LoVo (cell line): ENCODE measurements around the gene DIAPH1.

ENCODE experiments used
- DNase-seq: peaks from one replicate; pipeline ENCODE4 v3.0.0-alpha.2; 2016; ENCODE audit warnings: low spot score

The DIAPH1 gene

DNA sequence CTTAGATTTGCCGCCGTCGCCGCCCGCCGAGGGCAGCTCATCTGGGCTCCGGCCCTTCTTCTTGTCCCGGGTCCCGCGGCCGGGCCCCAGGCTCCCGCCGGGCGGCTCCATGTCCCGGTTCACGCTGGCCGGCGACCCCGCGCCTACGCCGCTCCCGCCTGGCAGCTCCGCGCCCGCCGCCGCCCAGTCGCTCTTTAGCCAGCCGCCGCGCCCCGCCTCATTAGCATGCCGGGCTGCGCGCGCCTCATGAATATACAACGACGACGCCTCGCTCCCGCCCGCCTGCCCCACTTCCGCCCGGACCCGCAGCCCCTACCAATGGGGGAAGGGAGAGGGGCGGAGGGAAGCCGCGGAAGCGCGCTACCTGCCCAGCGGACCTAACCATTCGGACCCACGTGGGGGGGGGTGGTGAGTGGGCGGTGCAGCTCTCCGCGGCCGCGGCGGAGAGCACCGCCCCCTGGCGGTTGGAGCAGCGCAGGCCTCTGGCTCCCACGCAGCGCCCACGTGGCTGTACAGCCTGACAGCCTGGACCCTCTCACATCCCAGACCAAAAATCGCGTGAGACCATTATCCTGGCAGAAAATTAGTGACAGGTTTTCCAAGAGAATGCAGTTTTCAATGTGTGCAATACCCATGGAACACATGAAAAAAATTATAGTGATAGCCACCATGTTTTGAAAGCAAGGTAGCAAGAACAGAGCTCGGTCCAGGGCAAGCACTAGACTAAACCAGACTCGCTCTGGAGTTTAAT lies at the start of gene DIAPH1:
DIAPH1 (minus strand) TSS at position 197 of the 751 bp plus-strand sequence; CDS start at position 111, 86 bp downstream.
- peak; percentile 96 for DNase-seq

DNA sequence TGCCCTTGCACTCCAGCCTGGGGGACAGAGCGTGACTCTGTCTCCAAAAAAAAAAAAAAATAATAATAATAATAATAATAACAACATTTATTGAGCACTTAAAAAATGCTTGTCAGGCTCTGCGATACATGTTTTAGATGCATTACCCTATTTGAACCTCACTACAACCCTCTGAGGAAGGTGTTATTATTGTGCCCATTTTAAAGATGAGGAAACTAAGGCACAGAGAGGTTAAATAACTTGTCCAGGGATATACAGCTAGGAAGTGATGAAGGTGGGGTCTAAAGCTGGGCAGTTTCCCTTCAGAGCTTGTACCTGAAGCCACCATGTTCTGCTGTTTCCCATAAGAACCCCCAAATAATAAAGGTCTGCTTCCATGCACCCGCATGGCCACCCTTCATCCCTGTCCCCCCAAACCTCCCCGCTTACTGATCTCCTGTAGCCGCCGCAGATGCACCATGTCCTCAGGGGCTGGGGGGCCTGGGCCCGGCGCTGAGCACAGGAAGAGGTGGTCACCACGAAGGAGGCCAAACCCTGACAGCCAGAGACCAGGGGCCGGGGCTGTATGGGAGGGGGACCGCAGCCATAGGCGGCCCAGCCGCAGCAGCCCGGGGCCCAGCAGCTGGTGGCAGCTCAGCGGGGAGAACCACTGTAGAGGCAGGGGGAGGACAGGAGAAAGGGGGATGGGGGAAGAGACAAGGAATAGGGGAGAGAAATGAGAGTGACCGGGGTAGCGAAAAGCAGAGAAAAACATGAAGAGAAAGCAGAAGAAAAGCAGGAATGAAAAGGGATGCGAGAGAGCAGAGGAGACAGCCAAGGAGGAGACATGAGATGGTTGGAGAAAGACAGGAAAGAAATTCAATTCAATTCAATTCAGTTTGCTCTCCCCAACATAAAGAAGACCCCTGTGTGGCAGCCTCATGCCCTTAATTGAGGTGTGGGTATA lies 47.5 kb upstream of the DIAPH1 start:
- no peak for DNase-seq

DNA sequence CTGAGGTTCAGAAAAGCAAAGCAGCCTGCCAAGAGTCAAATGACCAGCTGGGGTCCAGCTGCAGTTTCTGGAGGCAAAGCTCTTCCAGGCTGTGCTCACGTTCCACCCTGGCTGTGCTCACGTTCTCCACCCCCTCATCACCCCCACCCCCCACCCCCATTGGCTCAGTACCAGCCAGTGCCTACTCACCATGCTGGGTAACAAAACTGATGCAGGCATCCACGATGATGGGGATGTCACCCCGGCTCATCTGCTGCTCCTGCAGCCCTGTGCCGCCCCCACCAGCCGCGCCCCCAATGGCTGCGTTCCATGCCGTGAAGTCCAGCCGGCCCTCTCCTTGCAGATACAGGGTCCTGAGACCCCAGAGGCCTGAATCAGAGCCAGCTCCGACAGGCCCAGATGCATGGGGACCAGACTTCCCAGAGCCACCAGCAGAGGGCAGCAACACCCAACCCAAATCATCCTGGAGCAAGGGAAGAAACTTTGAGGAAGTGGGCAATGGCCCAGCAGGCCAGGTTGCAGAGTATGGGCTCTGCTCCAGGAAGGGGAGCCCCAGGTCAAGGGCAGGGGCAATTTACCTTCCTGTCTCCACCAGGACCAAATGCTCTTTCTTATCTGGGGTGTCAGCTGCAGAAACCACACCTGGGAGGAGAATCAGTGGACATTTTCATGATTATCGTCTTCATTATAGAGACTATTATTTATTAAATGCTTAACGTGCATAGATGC lies 46.1 kb upstream of the DIAPH1 start:
- DNase-seq: peak; percentile 70

DNA sequence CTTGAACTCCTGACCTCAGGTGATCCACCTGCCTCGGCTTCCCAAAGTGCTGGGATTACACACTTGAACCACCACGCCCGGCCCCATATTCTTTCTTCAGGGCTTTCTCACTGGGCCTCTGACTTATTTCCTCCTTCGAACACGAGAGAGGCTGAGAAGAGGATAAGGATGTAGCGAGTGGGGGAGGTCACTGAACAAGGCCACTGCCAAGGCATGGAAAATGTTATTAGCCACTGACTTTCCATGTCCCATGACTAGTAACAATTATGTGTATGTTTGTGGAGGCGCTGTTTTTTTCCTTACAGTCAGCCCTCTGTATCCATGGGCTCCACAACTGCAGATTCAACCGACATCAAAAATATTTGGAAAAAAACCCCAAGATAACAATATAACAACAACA lies 44.7 kb upstream of the DIAPH1 start:
- DNase-seq: no peak

DNA sequence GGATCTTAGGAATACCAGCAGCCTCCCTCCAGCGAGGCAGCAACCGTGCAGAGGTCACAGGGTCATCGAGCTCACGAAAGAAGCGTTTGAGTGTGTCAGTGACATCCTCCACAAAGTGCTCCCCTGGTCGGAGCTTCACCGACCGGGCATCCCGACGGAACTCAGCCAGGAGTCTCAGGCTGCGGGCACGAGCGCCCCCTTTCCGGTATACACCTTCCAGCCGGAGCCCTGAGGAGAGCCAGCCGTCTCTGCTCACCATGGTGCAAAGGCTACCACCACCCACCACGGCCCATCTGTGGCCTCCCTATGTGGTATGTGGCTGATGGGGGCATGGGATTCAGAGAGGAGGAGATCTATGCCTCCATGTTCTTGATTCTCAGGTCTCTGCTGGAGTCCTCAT lies 43.2 kb upstream of the DIAPH1 start:
- no peak for DNase-seq

DNA sequence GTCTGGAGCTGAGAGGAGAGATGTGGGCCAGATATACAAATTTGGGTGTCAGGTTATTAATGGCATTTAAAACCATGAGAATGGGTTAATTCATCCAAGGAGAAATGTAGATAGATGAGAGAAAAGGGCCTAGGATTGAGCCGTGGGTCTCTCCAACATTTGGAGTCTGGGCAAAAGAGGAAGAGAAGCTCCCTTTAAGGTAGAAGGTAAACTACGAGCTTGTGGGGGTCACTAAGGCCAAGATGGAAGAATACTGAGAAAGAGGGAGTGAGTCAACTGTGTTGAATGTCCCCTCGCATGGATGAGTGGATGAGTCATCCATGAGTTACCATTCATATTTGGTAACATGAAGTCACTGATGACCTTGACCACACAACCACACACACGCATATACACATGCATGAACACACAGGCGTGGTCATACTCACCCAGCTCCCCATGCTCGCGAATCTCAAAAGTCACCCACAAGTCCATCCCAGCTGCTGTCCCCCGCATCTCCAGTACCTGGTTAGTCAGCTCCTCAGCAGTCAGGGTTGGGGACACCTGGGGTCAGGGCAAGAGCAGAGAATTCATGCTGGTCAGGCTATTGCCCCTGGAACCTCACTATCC lies 39.2 kb upstream of the DIAPH1 start:
- no peak for DNase-seq

DNA sequence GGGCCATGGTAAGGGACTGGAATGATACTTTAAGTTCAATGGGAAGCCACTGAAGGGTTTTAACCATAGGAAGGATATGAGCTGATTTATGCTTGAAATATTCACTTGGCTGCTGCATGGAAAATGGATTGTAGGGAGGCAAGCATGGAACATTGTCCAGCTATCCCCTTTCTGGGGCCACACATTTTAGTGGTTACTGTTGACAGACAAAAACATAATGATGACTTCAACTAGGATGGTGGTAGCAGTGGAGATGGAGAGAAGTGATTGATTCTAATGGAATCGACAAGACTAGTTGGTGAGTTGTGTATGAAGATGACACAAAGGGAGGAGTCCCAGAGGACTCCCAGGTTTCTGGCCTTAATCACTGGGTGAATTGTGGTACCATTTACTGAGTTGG lies 38.6 kb upstream of the DIAPH1 start:
- no peak for DNase-seq

DNA sequence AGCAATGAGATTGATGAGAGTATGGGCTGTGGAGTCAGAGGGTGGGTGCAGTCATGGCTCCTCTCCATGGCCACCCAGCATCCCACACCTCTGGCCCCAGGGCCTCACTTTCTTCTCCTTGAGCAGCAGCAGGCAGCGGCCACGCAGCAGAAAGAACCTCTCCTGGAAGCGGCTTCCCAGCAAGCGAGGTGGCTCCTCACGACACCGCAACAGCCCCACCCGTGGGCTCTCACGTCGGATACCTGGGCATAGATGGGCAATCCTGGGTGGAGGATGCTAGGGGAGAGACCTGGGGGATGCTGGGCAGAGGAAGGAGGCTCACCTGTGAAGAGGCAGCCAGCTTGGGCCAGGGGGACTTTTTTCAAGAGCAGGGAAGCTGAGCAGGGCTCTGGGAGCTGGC lies 37.6 kb upstream of the DIAPH1 start:
- DNase-seq: no peak

DNA sequence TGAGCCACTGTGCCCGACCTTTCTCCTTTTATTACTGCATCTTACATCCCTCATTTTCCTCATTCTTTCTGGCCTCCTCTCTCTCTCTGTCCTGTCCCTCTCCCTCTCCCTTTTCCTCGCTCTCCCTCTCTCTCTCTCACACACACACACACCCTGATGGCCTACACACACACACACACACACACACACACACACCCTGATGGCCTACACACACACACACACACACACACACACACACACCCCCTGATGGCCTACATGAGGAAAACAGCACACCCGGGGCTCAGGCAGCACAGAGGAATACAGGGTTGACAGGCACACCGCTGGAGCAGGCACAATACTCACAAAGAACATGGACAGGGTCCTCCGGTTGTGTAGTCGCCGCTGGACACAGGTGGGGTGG lies 36.2 kb upstream of the DIAPH1 start:
- DNase-seq: no peak

DNA sequence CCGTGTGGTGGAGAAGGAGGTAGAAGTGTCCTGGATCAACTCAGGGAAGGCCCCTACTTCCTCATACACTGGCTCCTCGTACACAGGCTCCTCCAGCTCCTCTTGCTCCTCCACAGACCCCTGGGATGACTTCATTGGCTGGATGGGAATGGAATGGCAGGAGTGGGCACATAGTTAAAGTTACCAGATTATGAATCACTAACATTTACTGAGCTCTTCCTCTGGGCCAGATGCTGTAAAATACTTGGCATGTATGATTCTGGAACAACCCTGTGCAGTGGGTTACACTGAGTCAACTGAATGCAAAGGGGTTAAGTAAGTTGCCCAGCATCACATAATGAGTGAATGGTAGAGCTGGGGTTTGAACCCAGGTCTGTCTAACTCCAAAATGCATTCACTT lies 35.5 kb upstream of the DIAPH1 start:
- DNase-seq: peak; percentile 20

DNA sequence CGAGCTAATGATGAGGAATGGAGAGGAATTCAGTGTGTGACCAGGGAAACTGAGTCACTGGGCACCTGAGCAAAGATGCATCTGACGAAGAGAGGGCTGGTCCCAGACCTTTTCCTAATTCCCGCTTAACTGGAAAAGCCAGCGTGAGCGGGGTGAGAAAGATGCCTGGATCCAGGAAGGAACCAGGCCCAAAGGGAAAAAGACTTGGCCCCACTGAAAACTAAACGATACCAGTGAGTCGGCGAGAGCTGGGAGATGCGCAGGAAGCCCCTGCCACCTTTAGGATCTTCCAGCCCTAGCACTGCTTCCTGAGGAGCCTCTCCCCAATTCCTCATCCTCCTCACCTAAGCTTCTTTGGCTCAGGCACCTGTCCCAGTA lies 32.9 kb upstream of the DIAPH1 start:
- no peak for DNase-seq

DNA sequence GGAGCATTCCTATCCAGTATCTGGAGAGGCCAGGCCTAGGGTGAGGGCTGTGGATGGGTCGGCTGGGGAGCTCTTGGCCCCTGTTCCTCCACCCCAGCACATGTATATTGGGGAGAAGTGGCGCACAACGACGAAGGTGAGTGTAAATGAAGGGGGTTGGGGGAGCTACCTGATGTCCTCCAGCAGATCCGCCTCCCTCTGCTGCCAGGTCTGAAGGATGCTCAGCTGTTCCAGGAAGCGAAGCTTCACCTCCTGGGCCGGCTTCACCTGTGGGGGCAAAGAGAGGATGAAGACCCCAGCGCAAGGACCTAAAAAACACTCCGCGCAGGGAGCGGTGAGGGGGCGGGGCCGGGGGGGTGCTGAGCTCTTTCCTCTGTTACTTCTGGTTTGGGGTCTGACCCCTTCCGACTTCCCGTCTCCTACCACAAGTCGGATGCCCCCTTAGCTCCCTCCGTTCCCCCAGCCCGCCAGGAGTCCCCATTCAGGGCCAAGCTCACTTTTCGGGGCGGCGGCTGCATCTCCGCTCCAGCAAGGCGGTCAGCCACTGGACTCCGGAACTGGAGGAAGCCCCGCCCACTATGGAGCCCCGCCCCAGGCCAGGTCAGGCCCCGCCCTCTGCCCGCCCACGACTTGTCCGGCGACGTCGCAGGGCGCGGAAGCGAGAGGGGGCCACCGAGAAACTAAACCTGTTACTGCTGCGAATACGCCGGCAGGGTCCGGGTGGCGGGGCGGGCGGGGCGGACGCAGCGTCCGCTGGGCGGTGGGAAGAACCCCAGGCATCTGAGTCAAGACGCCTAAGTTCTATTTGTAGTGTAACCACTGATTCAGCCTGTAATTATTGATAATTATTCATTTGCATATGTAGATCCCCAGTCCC lies 32.3 kb upstream of the DIAPH1 start, which contains the start of gene FCHSD1:
FCHSD1 (minus strand) TSS at position 568 of the 877 bp plus-strand sequence; CDS start at position 518, 50 bp downstream.
- DNase-seq: peak; percentile 91

DNA sequence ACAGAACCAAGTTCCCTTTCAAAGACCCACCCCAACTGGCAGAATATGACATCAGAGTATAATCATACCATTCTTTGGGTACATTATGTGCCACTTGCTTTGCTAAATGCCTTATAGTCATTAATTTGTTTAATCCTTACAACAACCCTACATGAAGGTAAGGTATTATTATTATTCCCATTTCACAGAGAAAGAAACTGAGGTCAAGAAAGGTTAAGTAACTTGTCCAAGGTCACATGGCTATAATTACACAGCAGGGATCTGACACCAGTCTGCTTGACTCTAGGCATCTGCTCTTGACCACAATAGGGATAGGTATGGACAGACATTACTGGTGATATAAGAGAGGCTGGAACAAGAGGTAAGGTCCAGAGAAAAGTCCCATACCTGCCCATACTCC lies 31.2 kb upstream of the DIAPH1 start:
- no peak for DNase-seq

DNA sequence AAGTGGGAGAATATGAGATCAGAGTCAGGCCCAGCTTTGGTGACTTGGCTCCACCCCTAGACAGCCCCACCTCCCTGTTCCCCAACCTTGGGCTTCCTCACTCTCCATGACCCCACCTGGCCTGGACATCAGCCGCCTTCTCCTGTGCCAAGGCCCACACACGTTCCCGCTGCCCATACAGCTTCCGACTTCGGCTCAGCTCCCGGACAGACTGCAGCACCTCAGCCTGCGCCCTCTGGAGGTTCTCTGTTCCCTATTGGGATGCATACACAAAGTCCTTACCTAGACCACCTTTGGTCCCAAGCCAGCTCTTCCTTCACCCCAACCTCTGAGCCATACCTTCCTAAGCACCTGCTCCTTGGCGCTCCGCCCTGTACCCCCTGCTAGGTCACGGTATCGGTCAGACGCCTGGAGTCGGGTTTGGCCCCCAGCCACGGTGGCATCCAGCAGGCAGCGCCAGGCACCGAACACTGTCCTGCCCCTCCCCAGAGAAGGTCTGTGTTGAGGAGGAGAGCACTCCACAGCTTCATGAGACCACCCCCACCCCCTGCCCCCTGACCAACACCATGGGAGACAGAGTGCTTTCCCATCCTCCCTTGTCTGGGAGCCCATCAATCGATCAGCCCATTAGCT lies 30.4 kb upstream of the DIAPH1 start:
- no peak for DNase-seq

DNA sequence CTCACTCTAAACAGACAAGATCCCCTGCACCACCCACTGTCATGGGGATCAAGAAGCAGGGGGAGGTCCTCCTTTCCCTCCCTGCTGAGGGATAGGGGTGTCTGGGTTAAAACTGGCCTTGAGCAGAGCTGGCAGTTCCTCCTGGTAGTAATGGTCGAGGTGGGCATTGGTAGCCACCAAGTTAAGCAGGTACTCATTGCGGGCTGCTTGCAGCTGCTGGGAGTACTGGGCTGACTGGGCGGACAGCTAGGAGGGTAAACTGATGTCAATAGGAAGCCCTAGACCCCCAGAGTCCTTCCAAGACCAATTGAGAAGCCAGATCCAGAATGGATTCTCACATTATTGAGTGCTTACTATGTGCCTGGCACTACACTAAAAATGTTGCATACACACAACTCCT lies 29.1 kb upstream of the DIAPH1 start:
- DNase-seq: no peak

DNA sequence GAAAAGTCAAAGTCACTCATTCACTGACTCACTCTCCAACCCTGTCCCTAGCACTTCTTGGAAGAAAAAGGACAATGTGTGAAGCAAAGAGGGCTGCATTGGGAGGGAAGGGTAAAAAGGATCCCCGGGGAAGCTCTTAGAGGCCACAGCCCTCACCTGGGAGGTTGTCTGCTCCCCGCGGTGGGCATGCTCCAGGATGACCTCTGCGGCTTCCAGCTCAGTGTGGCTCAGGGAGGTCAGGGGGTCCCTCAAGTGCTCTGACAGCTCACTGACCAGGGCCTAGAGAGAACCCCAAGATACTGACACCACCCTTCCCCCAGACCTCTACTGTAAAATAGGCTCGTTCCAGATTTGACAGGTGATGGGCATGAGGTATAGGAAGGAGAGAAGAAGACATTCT lies 28.4 kb upstream of the DIAPH1 start:
- DNase-seq: no peak

DNA sequence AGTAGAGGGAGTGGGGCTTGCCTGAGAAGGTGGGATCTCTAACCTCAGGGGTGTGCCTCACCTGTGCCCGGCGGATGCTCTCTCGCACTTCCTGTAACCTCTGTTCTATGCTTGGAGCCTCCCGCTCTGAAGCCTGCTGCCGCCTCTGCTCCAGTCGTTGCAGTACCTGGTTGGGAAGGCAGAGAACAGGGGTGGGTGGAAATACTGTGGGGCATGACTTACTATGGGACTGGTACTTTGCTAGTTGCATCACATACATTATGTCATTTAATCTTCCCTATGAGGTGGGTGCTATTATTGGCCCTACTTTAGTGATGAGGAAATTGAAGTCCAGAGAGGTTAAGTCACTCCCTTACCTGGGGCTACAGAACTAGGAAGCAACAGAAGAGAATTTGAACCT lies 27.2 kb upstream of the DIAPH1 start:
- DNase-seq: no peak

DNA sequence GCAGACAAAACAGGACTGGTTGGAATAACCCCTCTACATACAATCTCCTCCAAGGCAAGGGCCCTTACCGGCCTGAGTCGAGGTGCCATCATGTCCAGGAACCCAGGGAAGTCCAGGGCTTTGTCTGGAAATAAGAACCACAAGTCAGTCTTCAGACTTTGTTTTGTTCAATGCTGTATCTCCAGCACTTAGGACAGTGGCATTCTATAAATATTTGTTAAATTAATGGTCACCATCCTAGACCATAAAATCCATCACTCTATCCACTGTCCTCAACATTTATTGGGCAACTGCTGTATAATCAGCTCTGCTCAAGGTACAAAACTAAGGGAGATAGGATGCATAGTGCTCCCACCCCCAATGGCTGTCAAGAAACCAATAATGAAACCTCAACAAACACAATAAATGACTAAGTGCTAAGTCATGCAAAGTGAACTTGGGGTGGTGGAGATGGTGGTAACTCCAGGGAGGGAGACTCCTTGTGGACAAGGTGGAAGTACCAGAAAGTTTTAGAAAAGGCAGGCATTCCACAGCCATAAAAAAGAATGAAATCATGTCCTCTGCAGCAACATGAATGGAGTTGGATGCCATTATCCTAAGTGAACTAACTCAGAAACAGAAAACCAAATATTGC lies 23.0 kb upstream of the DIAPH1 start:
- DNase-seq: peak; percentile 83

DNA sequence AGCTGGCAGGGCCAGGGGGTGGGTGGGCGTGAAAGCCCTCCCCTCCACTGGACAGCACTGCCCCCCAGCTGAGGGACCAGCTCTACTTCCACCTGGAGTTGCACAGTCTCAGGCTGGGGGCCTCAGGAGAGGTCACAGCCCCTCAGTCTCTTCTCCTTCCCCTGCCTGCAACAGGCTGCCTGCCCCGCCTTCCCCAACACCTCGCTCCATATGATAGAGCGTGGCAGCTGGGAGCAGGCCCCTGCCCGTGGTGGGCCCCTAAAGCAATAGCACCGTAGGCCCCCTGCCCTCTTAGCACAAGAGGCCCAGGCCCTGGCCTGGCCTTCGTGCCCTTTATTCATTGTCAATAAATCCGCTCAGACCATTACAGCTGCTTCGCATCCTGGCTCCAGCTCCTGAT lies 21.9 kb upstream of the DIAPH1 start:
- no peak for DNase-seq

DNA sequence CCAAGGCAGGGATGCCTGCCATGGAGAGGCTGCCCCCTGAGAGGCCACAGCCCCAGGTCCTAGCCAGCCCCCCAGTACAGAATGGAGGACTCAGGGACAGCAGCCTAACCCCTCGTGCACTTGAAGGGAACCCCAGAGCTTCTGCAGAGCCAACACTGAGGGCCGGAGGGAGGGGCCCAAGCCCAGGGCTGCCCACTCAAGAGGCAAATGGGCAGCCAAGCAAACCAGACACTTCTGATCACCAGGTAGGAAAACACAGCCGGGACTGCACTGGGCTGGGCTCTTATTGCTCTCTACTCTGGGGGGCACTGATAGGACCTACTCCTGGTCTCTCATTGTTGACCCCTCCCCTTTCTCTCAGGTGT lies 21.2 kb upstream of the DIAPH1 start:
- DNase-seq: no peak
